Medulla oblongata (tissue), 1 donor: ENCODE measurements around the gene USP40.
A peak's percentile ranks its signal among the peaks of the same experiment; 100 is the strongest.

Experiments
- DNase-seq: peaks from one replicate; pipeline ENCODE4 v3.0.0-alpha.2; 2015; ENCODE audit errors: extremely low spot score

USP40 gene

GRCh38 chr2:233444501-233444900 lies 122.1 kb downstream of the USP40 start:
- no peak for DNase-seq

GRCh38 chr2:233443511-233444183 lies 122.9 kb downstream of the USP40 start:
- DNase-seq, result peak; percentile 85

GRCh38 chr2:233442028-233442310 lies 124.6 kb downstream of the USP40 start:
- no peak for DNase-seq

- DNase-seq, result no peak
Observed at GRCh38 chr2:233441161-233442027, 125.2 kb downstream of the USP40 start.

GRCh38 chr2:233440714-233441113 lies 125.9 kb downstream of the USP40 start:
- DNase-seq, result no peak

- peak; percentile 18 for DNase-seq
Observed at GRCh38 chr2:233440314-233440713, 126.3 kb downstream of the USP40 start.

- DNase-seq, result peak; percentile 50
Observed at GRCh38 chr2:233439191-233439590, 127.4 kb downstream of the USP40 start.

GRCh38 chr2:233438573-233439147 lies 127.9 kb downstream of the USP40 start:
- no peak for DNase-seq

- no peak for DNase-seq
Observed at GRCh38 chr2:233437439-233437955, 129.1 kb downstream of the USP40 start.

- DNase-seq, result no peak
Observed at GRCh38 chr2:233436691-233437438, 129.7 kb downstream of the USP40 start.

GRCh38 chr2:233436191-233436581 lies 130.4 kb downstream of the USP40 start:
- no peak for DNase-seq

GRCh38 chr2:233435436-233436190 lies 131.0 kb downstream of the USP40 start:
- DNase-seq, result no peak

GRCh38 chr2:233434666-233435330 lies 131.8 kb downstream of the USP40 start:
- DNase-seq, result no peak

- DNase-seq, result no peak
Observed at GRCh38 chr2:233433794-233434193, 132.8 kb downstream of the USP40 start.

- DNase-seq, result no peak
Observed at GRCh38 chr2:233433029-233433428, 133.6 kb downstream of the USP40 start.

- DNase-seq, result no peak
Observed at GRCh38 chr2:233430651-233431050, 135.9 kb downstream of the USP40 start.

- no peak for DNase-seq
Observed at GRCh38 chr2:233430081-233430480, 136.5 kb downstream of the USP40 start.

- no peak for DNase-seq
Observed at GRCh38 chr2:233429175-233429897, 137.2 kb downstream of the USP40 start.

- no peak for DNase-seq
Observed at GRCh38 chr2:233428438-233428837, 138.1 kb downstream of the USP40 start.

GRCh38 chr2:233428008-233428407 lies 138.6 kb downstream of the USP40 start:
- DNase-seq, result no peak
